ENCODE results near the gene CILP2.
A peak's percentile ranks its signal among the peaks of the same experiment; 100 is the strongest.

Gene CILP2

GRCh38 chr19:19548915-19549759 is 11.1 kb downstream of the CILP2 start:
- Histone ChIP-seq H3K4me2 (no peak overlapping the region), H3K9ac (no peak overlapping the region), H3K9me3 (replicated peaks in 1 of 11) (peaks cover 0 to 9% (median 0%) of the 10 kb centered on the region in 11 experiments; a peak in 4 of 22 replicates), H3K27me3 (no peaks in the 10 kb centered on the region), H3K27ac (no peak overlapping the region), H3K4me1 (peaks cover 0 to 16% (median 9%) of the 10 kb centered on the region in 10 experiments; a peak in 13 of 20 replicates), H3K36me3 (peaks cover 0 to 9% (median 0%) of the 10 kb centered on the region in 11 experiments; a peak in 1 of 22 replicates), H4K20me1 (no peaks in the 10 kb centered on the region), H3K4me3 (no peak overlapping the region)
- TF ChIP-seq Cebpa-rat (IDR thresholded peaks at IDR 0.05), result no peak

GRCh38 chr19:19549804-19550464 is 11.9 kb downstream of the CILP2 start:
- no peak for TF ChIP-seq Cebpa-rat (IDR thresholded peaks at IDR 0.05)
- Histone ChIP-seq H3K9ac (no peak overlapping the region), H3K27me3 (no peaks in the 10 kb centered on the region), H3K27ac (no peak overlapping the region), H3K4me2 (no peak overlapping the region), H3K36me3 (0 out of 22 replicates have a peak, but pooled peaks cover 0 to 1% (median 0%) of the 10 kb centered on the region in 11 experiments), H3K9me3 (replicated peaks in 1 of 11) (peaks cover 0 to 1% (median 0%) of the 10 kb centered on the region in 11 experiments; a peak in 3 of 22 replicates), H3K4me3 (no peak overlapping the region), H4K20me1 (no peaks in the 10 kb centered on the region), H3K4me1 (peaks cover 0 to 16% (median 9%) of the 10 kb centered on the region in 10 experiments; a peak in 13 of 20 replicates)

GRCh38 chr19:19550485-19550929 is 12.4 kb downstream of the CILP2 start:
- H3K27me3 ChIP-seq, result no peaks in the 10 kb centered on the region
- no peak overlapping the region for H3K4me3 ChIP-seq
- H4K20me1 ChIP-seq, result no peaks in the 10 kb centered on the region
- H3K4me1 ChIP-seq, result peaks cover 0 to 16% (median 9%) of the 10 kb centered on the region in 10 experiments; a peak in 13 of 20 replicates
- no peak overlapping the region for H3K27ac ChIP-seq
- no peak overlapping the region for H3K4me2 ChIP-seq
- no peak overlapping the region for H3K9ac ChIP-seq
- H3K36me3 ChIP-seq, result no peaks in the 10 kb centered on the region
- no peak for TF ChIP-seq Cebpa-rat (IDR thresholded peaks at IDR 0.05)
- no peaks in the 10 kb centered on the region; a peak in 1 of 22 replicates for H3K9me3 ChIP-seq (replicated peaks in 1 of 11)

- Histone ChIP-seq H3K27ac (peak overlapping the region in 2 of 11 experiments; percentile 33 to 38; a peak in 4 of 22 replicates), H4K20me1 (no peaks in the 10 kb centered on the region), H3K4me3 (no peak overlapping the region), H3K9ac (peak overlapping the region in 5 of 11 experiments; percentile 5 to 52 (median 45); a peak in 4 of 22 replicates), H3K4me1 (peaks cover 0 to 14% (median 9%) of the 10 kb centered on the region in 10 experiments; a peak in 13 of 20 replicates), H3K9me3 (replicated peaks in 1 of 11) (no peaks in the 10 kb centered on the region; a peak in 1 of 22 replicates), H3K27me3 (no peaks in the 10 kb centered on the region), H3K4me2 (peak overlapping the region in 8 of 11 experiments; percentile 3 to 52 (median 32); a peak in 13 of 22 replicates), H3K36me3 (no peaks in the 10 kb centered on the region)
- TF ChIP-seq Cebpa-rat (IDR thresholded peaks at IDR 0.05), result no peak
These were observed 13.1 kb downstream of the CILP2 start for GRCh38 chr19:19550972-19551852.

- H3K9me3 ChIP-seq (replicated peaks in 1 of 11), result no peaks in the 10 kb centered on the region; a peak in 1 of 22 replicates
- peak overlapping the region in 5 of 11 experiments; percentile 5 to 52 (median 45); a peak in 4 of 22 replicates for H3K9ac ChIP-seq
- no peaks in the 10 kb centered on the region for H3K36me3 ChIP-seq
- no peak overlapping the region for H3K4me3 ChIP-seq
- no peaks in the 10 kb centered on the region for H4K20me1 ChIP-seq
- H3K4me1 ChIP-seq, result peaks cover 0 to 11% (median 9%) of the 10 kb centered on the region in 10 experiments; a peak in 13 of 20 replicates
- H3K27ac ChIP-seq, result peak overlapping the region in 2 of 11 experiments; percentile 33 to 38; a peak in 4 of 22 replicates
- no peaks in the 10 kb centered on the region for H3K27me3 ChIP-seq
- no peak for TF ChIP-seq Cebpa-rat (IDR thresholded peaks at IDR 0.05)
- peak overlapping the region in 8 of 11 experiments; percentile 3 to 52 (median 32); a peak in 13 of 22 replicates for H3K4me2 ChIP-seq
These were observed 13.8 kb downstream of the CILP2 start for GRCh38 chr19:19551853-19552192.

GRCh38 chr19:19552798-19553197 is 14.7 kb downstream of the CILP2 start:
- H3K4me1 ChIP-seq, result peaks cover 0 to 11% (median 9%) of the 10 kb centered on the region in 10 experiments; a peak in 13 of 20 replicates
- H3K27ac ChIP-seq, result no peak overlapping the region
- H3K4me2 ChIP-seq, result no peak overlapping the region
- no peak for TF ChIP-seq Cebpa-rat (IDR thresholded peaks at IDR 0.05)
- no peaks in the 10 kb centered on the region for H3K36me3 ChIP-seq
- no peak overlapping the region for H3K4me3 ChIP-seq
- H3K9me3 ChIP-seq (replicated peaks in 1 of 11), result no peaks in the 10 kb centered on the region; a peak in 1 of 22 replicates
- no peaks in the 10 kb centered on the region for H3K27me3 ChIP-seq
- H4K20me1 ChIP-seq, result no peaks in the 10 kb centered on the region
- no peak overlapping the region for H3K9ac ChIP-seq

- Histone ChIP-seq H4K20me1 (no peaks in the 10 kb centered on the region), H3K27ac (no peak overlapping the region), H3K9ac (no peak overlapping the region), H3K4me2 (no peak overlapping the region), H3K27me3 (no peaks in the 10 kb centered on the region), H3K36me3 (no peaks in the 10 kb centered on the region), H3K4me3 (no peak overlapping the region), H3K4me1 (peaks cover 0 to 18% (median 12%) of the 10 kb centered on the region in 10 experiments; a peak in 14 of 20 replicates), H3K9me3 (replicated peaks in 1 of 11) (no peaks in the 10 kb centered on the region; a peak in 1 of 22 replicates)
- no peak for TF ChIP-seq Cebpa-rat (IDR thresholded peaks at IDR 0.05)
These were observed 15.6 kb downstream of the CILP2 start for GRCh38 chr19:19553670-19554069.
